ENCODE data around the gene FAM120B.

FAM120B gene

GRCh38 chr6:170296746-170297575 lies 9.6 kb upstream of the FAM120B start:
- TF ChIP-seq CTCF (IDR thresholded peaks at IDR 0.05; ENCODE audit: extremely low read depth, insufficient read depth, missing control alignments), result no peak
- no peak for DNase-seq (ENCODE audit: low spot score)
- in situ Hi-C loops (cut with MboI; ENCODE audit: low pct_unique_long_range_greater_than_20kb, low sequenced_read_pairs, unreplicated experiment), result no loop called here

GRCh38 chr6:170297576-170298330 lies 8.8 kb upstream of the FAM120B start:
- DNase-seq (ENCODE audit: low spot score), result no peak
- in situ Hi-C loops (cut with MboI; ENCODE audit: low pct_unique_long_range_greater_than_20kb, low sequenced_read_pairs, unreplicated experiment), result no loop called here
- TF ChIP-seq CTCF (IDR thresholded peaks at IDR 0.05; ENCODE audit: extremely low read depth, insufficient read depth, missing control alignments), result no peak

- no peak for DNase-seq (ENCODE audit: low spot score)
- in situ Hi-C loops (cut with MboI; ENCODE audit: low pct_unique_long_range_greater_than_20kb, low sequenced_read_pairs, unreplicated experiment), result no loop called here
- TF ChIP-seq CTCF (IDR thresholded peaks at IDR 0.05; ENCODE audit: extremely low read depth, insufficient read depth, missing control alignments), result no peak
These were observed 7.9 kb upstream of the FAM120B start for GRCh38 chr6:170298688-170299087.

- no peak for TF ChIP-seq CTCF (IDR thresholded peaks at IDR 0.05; ENCODE audit: extremely low read depth, insufficient read depth, missing control alignments)
- in situ Hi-C loops (cut with MboI; ENCODE audit: low pct_unique_long_range_greater_than_20kb, low sequenced_read_pairs, unreplicated experiment), result no loop called here
- DNase-seq (ENCODE audit: low spot score), result no peak
These were observed 5.4 kb upstream of the FAM120B start for GRCh38 chr6:170301184-170301583.

- in situ Hi-C loops (cut with MboI; ENCODE audit: low pct_unique_long_range_greater_than_20kb, low sequenced_read_pairs, unreplicated experiment), result no loop called here
- DNase-seq (ENCODE audit: low spot score), result no peak
- TF ChIP-seq CTCF (IDR thresholded peaks at IDR 0.05; ENCODE audit: extremely low read depth, insufficient read depth, missing control alignments), result no peak
These were observed 694 bp upstream of the FAM120B start for GRCh38 chr6:170305805-170306323.

- in situ Hi-C loops (cut with MboI; ENCODE audit: low pct_unique_long_range_greater_than_20kb, low sequenced_read_pairs, unreplicated experiment), result no loop called here
- no peak for DNase-seq (ENCODE audit: low spot score)
- no peak for TF ChIP-seq CTCF (IDR thresholded peaks at IDR 0.05; ENCODE audit: extremely low read depth, insufficient read depth, missing control alignments)
These were observed 555 bp downstream of the FAM120B start for GRCh38 chr6:170307080-170307545.
